A549 treated with AZD2906 at 1 μM for 4 hours (cell line): ENCODE results near the gene BRCA1. TPM values are rescaled to one million over a fixed set of nuclear protein-coding genes. Genes with fewer than 3 reads are reported as not detected.

Experiments
- total RNA-seq: library from RNA; stranded (reverse); fragments of 200-300 nt; extraction: Qiagen RNA extraction; gene quantifications from 5 replicates; pipeline ENCODE4 v1.2.3, GENCODE V29; 2022

BRCA1 gene
- total RNA-seq: 20.0 to 33.7 TPM (median 23.7 TPM) in 5 replicates

GRCh38 chr17:43125133-43125966 is at the start of gene BRCA1:
TSS of gene BRCA1 (minus strand) at chr17:43125364. CDS start at chr17:43124096, 1,268 bp downstream.

GRCh38 chr17:43170766-43171585 is 45.8 kb upstream of the BRCA1 start, which contains the start of gene NBR1:
TSS of gene NBR1 (plus strand) at chr17:43171214. CDS start at chr17:43175800, 4,586 bp downstream.

DNA sequence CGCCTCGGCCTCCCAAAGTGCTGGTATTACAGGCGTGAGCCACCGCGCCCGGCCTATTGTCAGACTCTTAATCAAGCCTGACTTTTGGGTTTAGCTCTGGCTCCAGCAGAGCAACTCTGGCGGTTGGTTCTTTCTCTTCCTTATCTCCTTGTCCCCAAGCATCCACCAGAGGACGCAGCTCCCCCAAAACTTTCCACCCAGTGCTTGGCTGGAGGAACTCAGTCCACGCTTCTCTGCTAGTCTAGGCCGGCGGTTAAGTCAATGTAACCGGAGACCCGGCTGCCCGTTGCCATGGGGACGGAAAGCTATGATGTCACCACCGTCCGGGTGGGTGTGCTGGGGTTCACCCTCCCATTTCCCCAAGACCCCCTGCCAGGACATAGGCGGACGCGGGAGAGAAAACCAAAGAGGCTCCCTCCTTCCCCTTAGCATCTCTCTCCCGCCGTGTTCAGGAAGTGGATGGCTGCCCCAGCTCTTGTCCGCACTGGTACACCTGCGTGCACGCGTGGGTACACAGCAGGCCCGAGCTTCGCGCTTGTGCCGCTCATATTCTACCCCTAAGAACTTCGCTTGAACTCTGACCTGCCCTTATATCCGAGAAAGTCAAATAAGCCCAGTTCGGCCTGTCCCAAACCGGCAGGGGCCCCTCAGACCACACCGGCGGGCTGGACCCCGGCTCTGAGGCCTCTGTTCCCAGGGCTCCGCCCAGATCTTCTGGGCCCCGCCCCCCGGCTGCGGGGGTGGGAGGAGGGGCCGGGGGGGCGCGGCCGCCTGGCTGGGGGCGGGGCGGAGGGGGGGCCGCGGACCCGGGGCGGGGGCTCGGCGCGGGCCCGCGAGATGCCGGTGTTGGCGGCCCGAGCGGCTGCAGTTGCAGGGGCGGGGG is 100.5 kb downstream of the BRCA1 start, which contains the start of gene RND2:
Gene RND2 (plus strand): TSS at position 825 of the 883 bp plus-strand sequence. CDS start 117 bp downstream, outside the sequence.

DNA sequence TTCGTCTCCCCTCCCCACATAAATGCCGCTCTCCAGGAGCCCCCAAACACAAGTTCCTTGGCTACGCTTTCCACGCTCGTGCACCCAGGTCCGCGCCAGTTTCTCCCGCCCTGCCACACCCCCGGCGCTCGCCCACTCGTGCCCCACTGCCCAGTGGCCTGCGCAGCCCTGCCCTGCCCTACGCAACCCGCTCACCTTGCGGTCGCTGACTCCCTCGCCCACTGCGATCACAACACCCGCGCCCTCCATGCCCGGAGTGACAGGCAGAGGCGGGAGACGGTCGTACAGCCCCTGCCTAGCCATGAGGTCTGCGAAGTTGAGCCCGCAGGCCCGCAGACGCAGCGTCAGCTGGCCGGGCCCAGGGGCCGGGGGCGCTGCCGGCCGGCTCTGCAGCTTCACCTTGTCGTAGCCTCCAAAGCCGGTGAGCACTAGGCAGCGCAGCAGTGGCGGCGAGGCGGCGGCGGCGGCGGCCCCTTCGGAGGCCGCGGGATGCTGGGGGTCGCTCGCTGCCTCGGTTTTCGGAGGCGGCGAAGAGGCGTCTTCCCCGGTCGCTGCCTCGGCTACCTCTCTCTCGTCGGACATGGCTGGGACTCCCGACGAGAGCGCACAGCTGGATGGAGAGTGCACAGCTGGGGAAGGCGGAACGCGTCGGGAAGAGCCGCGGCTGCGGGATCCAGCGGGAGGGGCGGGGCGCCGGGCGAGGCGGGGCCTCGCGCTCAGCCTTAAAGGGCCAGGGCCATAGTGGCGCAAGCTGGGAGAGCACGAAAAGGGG is 103.2 kb downstream of the BRCA1 start, which contains the start of gene VAT1:
Gene VAT1 (minus strand): TSS at position 645 of the 772 bp plus-strand sequence. CDS start 63 bp downstream, at position 582.

GRCh38 chr17:43006639-43007551 is 118.3 kb downstream of the BRCA1 start, which contains the start of gene IFI35:
TSS of gene IFI35 (plus strand) at chr17:43006784. CDS start at chr17:43006948, 164 bp downstream.

GRCh38 chr17:42997984-42998938 is 126.9 kb downstream of the BRCA1 start, which contains the start of gene RPL27:
TSS of gene RPL27 (plus strand) at chr17:42998419. CDS start at chr17:42998751, 332 bp downstream.

Other genes starting within 250 kb of the BRCA1 start
- gene G6PC1, start 224.6 kb downstream of the BRCA1 start, total RNA-seq: 0.02 to 0.04 TPM (median 0.03 TPM) in 3 of 5 replicates, not detected in the others
- 52.3 to 58.2 TPM (median 56.4 TPM) in 5 replicates for gene AARSD1, start 160.9 kb downstream of the BRCA1 start, total RNA-seq
- gene PTGES3L, start 145.3 kb downstream of the BRCA1 start, total RNA-seq: 0.63 to 1.3 TPM (median 0.87 TPM) in 5 replicates
- 19.0 to 20.1 TPM (median 19.6 TPM) in 5 replicates for gene RUNDC1, start 144.8 kb downstream of the BRCA1 start, total RNA-seq
- 2,911 to 3,334 TPM (median 2,945 TPM) in 5 replicates for gene RPL27, start 126.9 kb downstream of the BRCA1 start, total RNA-seq
- gene IFI35, start 118.6 kb downstream of the BRCA1 start, total RNA-seq: 17.3 to 20.9 TPM (median 19.0 TPM) in 5 replicates
- 228 to 248 TPM (median 238 TPM) in 5 replicates for gene VAT1, start 103.0 kb downstream of the BRCA1 start, total RNA-seq
- gene RND2, start 100.1 kb downstream of the BRCA1 start, total RNA-seq: 0.13 to 0.27 TPM (median 0.14 TPM) in 5 replicates
- gene NBR1, start 45.9 kb upstream of the BRCA1 start, total RNA-seq: 34.4 to 47.5 TPM (median 39.4 TPM) in 5 replicates
- gene TMEM106A, start 86.5 kb upstream of the BRCA1 start, total RNA-seq: 1.0 to 1.3 TPM (median 1.1 TPM) in 5 replicates
- gene CCDC200, start 103.3 kb upstream of the BRCA1 start, total RNA-seq: not detected in 5 replicates
- gene RNU2-1, start 108.6 kb upstream of the BRCA1 start, total RNA-seq: not detected in 5 replicates